GM21360 (cell line): ENCODE results near the gene SPHKAP.
"Not testable (repeated sequence)": the region's sequence is repeated elsewhere in the genome, so short reads cannot be mapped to it uniquely, and the experiment has no call there.

Experiments used
- ATAC-seq: cut with Tn5 transposase; IDR thresholded peaks from one replicate; pipeline ENCODE4 v1.9.1; 2021; ENCODE audit warnings: mild to moderate bottlenecking, moderate library complexity; ENCODE audit not compliant: unreplicated experiment

Gene SPHKAP

DNA sequence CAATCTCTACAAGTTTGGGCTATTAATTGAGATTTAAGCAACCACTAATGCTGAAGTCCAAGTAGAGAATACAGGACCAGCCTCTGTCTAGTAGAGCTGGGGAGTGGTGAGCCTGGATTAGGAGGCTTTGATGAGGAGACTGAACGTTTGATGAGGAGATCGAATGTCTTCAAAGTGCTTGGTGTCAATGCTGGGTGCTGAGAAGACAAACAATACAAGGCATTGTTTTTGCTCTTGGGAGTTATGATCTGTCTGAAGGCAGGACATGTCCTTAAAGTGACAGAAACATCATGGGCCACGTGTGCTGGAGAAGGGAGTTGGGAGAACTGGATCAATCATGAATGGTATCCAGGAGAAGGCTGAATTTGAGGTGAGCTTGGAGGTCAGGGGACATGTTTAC is 143.6 kb downstream of the SPHKAP start:
- no peak for ATAC-seq

DNA sequence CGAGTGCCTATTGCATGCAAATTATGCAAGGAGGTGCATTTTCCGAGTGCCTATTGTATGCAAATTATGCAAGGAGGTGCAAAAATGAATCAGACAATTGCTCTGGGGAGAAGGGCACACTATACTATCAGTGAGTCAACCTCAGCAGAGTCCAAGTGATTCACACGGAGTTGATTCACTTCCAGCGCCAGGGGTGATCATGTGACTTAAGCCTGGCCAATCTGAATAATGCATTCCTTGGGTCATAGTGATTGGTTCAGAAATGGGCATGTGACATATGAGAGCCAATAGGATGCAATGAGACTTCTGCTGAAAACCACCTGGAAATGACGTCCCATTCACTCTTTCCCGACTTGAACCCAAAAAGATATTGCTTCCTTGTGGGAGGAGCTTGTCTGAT is 157.9 kb downstream of the SPHKAP start:
- no peak for ATAC-seq

DNA sequence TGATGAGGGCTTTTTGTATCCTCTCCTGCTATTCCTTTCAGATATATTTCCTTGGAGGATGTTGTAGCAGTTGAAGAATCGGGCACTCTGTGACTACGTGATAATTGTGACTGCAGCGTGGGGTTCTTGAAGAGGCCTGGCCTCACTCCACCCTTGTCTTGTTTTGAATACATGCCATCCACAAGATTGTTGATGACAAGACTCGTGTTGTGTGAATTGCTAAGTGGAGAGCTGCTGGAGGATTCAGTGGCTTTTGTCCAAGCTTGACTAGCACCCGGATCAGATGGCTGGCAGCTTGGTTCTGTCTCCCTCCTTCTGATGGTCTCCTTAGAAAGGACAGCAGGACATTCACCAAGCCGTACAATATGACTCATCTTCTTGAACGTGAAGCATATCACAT is 163.2 kb downstream of the SPHKAP start:
- no peak for ATAC-seq

DNA sequence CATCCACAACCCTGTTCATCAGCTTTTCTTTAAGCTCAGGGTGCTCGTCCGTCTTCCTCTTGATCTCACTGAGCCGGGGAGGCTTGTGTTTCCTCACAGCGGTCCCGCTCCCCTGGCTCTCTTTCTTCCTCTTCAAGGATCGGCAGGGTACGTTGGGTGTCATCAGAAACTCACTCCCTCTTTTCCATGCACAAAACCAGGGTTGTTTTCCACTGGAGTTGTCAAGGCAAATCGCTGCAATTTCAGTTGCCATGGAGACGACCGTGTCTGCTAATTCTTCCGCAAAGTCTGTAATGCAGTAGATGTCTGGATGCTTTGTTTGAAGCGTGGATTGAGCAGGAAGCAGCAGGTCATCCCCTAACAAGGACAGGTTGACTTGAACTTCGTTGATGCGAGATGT is 163.7 kb downstream of the SPHKAP start:
- ATAC-seq, result no peak

DNA sequence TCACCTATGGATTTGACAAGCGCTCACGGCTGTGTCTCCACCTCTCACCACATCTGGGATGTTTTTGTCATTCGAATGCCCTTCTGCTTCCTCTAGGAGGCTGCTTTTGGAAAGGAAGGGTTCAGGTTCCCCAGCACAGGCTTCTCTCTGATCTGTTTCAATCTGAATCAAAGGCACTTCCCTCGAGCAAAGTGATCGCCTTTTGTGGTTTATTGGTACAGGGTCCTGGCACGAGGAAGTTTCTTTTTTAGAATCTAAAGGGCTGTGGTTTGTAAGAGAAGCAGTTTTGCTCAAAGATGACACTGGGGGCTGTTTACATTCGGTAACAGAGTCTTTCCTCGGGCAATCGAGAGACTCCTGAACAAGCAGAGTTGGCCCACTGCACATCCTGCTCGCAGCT is 165.1 kb downstream of the SPHKAP start:
- ATAC-seq, result peak; percentile 70

DNA sequence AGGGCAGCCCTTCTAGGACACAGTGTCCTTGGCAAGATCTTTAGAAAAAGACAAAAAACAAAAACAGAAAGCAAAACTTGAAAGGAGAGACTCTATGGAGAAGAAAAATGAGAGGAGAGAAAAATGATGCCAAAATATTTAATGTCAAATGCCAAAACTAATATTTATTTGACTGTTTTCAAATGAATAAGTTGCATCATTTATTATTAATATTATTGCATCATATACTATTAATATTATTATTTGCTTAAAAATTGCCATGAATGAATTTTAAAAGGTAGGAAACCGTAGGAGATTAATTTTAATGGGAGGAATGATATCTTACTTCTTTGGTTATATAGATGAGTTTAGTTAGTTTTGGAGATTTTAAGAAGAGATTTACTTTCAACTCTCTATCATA is 165.7 kb downstream of the SPHKAP start:
- no peak for ATAC-seq

DNA sequence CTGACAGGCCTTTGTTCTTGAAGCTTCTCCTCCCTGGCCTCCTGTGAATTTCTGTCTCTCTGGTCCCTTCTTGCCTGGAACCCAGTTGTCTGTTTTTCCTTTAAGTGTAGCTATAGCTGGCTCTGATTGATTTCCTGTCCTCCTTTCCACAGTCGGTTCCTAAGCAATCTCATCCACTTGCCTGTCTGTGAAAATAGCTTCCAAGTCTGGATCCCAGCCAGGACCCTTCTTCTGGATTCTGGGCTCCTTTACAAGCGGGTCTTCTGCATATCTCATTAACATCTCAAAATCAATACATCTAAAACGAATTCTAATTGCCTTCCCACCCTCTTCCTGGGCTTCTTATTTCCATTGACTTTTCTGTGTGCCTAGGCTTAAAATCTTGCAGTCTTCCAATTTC is 185.1 kb downstream of the SPHKAP start:
- ATAC-seq, result no peak

DNA sequence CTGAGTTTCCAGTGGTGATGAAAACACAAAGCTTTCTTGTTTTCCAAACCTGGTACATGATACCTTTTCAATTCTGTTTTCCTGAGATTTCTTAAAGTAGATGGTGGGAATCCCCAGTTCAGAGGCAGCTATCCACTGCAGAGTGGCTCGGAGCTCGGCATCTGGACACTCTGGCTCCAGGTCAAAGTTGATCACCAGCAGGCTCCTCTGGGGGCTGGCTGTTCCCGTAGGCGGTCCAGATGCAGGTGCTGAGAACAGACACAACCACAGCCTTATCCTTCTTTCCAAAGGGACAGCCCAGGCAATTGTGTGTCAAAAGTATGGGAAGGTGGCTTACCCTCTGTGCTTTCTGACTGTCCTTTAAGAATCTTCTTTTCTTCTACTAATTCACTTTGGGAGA is 190.6 kb downstream of the SPHKAP start:
- ATAC-seq, result no peak

DNA sequence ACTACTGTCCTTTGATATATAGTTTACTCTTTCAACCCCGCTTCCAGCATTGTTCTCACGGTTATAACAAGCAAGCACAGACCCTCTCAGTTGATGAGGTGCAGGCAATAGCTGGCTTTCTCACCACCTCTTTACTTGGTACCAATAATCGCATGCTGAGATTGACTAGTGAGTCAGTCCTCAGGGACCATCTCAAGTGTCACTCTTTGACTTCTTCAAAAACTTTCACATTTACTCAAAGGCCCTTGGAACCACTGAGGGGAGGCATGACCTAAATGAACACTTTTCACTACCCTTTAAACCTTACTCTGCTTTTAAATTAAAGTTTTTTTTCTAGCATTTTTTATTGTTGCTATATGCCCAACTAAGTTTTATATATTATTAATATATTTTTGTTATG is 208.2 kb downstream of the SPHKAP start:
- ATAC-seq, result no peak

DNA sequence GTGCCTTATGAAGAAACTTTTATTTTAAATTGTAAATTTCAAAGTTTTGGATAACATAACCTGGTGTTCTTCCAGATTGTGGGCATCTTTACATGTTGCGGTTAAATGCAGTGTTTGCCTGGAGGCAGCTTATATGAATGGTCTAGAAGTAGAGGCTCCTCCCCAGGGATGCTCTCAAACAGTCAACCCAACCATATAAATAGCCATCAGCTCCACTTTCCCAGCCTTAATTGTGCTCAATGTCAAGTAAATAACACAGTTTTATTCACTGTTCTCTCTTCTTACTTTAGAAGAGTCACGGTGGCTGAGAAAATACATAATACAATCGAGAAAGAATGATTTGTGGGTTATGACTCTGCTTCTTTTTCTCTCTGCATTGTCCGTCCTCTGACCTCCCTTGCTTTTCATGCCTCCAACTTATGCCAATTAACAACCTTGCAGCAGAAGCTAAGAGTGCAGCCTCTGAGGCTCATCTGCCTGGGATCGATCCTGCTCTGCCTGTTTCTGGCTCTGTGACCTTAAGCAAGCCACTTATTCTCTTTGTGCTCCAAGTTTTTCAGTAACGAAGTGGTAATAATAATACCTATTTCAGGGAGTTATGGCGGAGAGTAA is 209.8 kb downstream of the SPHKAP start:
- ATAC-seq, result no peak

DNA sequence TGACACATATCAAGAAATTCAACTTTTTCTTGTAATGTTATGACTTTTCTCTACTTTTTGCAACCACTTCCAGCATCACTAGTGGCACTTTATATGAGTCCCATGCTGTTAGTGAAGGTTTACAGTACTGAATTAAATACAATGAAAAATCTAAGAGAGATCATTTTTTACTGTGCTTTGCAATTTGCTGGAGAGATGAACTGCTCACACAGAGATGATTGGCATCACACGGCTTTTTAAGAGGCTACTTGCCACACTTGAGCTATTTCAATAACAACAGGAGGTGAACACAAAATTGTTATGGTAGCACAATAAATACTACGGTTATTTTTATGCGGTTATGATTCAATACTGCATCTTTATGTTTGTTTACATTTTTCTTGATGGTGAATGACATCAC is 221.2 kb downstream of the SPHKAP start:
- ATAC-seq, result no peak

DNA sequence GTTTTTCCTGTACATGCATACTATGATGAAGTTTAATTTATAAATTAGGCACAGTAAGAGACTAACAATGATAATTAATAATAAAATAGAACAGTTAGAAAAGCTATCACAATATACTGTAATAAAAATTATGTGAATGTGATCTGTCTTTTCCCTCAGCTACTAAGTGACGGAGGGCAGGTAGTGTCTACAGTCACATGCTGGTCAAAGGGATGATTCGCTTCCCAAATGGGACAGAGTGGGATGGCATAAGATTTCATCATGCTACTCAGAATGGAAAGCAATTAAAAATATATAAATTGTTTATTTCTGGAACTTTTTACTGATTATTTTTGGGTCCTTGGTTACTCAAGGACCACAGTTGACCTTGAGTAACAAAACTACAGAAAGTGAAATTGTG is 238.5 kb downstream of the SPHKAP start:
- no peak for ATAC-seq

DNA sequence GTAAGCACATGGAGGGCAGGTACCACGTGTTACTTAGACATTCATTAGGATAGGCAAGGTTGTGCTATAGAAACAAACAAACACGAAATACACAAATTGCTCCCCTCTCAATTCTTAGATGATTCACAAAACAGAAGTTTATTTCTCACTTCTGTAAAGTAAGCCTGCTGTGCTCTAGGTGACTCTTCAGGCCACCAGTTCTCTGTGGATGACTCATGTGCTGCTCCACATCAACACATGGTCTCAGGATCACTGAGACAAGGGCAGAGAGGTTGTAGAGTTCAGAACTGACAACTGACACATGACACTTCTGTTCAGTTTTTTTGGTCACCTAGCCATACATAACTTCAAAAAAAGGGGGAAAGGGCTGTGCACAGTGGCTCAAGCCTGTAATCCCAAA is 239.5 kb downstream of the SPHKAP start:
- peak; percentile 74 for ATAC-seq

DNA sequence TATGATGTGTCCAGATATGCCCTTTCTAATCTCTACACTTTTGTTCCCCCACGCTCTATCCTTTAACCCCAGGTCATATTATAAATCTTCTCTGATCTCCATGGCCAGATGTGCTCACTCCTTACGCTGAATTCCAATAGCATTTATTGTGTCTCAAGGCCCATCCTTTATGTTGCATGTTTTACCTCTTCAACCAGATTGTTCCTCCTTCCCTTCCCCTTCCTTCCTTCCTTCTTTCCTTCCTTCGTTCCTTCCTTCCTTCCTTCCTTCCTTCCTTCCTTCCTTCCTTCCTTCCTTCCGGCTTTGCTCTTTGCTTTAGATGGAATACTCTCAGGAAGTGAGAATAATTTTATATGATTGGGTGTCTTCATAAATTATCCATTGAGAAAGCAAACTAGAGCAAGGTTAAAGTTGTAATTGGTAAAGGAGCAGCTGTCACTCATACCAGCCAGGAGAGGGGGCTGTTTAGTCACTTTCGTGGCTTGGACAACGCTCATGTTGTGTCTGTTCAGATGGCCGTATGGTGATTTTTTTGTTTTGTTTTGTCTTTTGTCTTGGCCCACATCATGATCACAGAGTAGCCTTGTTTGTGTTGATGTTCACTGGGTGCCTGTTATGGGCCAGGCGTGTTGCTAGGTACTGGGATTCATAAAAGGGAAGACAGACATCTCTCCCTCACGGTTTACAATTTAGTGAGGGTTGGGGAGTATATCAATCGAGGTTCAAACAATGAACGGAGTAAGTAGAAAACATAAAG is 242.0 kb downstream of the SPHKAP start:
- peak; percentile 74 for ATAC-seq

DNA sequence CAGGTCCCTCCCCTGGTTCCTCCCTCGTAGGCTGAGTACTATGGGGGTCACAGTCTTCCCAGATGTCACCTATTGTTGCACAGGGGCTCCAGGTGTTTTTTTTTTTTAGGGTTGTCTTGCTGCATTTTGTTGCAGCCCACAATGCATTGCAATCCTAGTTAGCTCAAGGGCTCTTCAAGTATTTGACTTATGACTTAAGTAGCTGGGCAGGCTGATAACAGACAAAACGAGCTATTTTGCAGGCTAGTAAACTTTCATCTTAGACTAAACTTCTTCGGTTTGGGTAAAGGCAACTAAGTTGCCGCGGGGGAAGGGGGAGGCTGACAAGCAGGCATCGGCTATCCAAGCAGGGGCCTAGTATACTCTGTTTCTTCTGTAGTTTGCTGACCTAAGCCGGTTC is 245.2 kb downstream of the SPHKAP start:
- ATAC-seq, result not testable (repeated sequence)

DNA sequence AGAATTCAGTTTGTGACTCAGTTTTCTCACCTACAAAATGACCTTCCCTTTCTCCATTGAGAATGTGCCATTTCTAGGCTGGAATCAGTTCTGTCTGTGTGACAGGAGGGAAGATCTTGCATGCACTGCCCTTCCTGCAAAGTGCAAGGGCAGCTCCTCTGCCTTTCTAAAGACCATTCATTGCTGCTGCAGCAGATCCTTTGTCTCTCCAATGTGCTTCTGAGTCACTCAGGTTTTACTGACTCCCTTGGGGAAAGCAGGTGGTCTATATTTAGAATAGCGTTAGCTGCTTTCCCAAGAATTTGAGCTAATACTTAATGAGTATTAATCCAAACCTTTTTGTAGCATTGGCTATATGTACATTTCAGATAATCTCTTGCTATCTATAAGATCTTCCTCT is 247.6 kb downstream of the SPHKAP start:
- no peak for ATAC-seq

DNA sequence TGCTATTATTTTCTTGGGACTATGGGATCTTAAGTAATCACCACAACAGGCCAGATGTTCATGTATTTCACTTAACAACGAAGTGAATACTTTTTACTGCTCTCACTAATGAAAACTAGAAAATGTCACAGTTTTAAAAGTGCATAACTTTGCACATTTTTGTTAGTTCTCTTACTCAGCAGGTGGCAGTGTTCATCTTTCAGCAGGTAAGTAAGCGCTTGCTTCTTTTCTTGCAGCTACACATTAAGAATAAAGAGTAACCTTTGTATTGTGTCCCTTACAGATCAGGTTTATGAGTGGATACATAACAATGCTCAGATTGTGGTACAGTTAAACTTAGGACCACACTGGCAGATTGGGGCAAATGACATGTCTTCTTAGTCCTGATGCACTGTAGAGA is 249.1 kb downstream of the SPHKAP start:
- no peak for ATAC-seq

DNA sequence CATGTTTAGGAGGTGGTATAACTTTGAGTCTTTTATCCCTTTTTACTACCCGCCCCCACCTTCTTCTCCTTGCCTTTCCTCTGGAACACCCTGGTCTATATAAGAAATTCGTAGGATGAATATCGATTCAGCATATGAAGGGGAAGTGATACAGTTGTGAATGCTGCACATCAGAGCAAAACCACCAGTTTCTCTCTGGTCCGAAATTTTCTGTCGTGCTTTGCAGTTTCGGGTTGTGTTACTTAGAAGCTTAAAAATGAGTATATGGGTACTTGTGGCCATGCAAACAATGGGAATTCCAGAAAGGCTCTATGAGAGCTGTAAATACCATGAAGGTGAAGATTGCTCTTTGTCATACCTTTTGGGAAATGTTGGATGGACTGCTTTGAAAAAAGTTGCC is 249.5 kb downstream of the SPHKAP start:
- no peak for ATAC-seq
